Breast epithelium (tissue), 3 donors: ENCODE results near the gene GLYR1.

Experiments used
- POLR2A ChIP-seq: fragments of 450-650 bp; IDR thresholded peaks from one replicate; pipeline ENCODE4 v1.6.1; 2016; ENCODE audit warnings: antibody characterized with exemption, mild to moderate bottlenecking, moderate library complexity
- TF ChIP-seq, protein P1 (sequence below), 3 donors: fragments of 450-650 bp; IDR thresholded peaks; one replicate each; pipeline ENCODE4 v1.5.1; 2016 to 2017; ENCODE audit warnings: antibody characterized with exemption in 3 of 3, mild to moderate bottlenecking in 3 of 3, moderate library complexity in 3 of 3

DNA sequence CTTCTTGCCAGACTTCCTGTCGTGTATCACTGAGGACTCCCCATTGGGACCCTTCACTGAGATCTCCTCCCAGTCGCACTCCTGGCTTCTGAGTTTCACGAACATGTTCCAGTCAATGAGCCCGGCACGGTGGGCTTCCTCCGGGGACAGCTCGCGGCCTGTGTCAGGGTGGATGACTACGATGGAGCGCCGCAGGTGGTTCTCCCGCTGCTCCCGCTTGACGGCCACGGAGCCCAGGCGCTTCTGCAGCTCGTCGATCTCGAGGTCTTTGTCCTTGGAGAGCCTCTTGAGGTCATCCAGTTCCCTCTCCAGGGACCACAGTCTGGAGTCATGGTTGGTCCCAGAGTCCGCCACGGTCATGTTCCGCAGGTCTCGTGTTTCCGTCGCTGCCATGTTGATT is 36.4 kb upstream of the GLYR1 start:
- TF ChIP-seq, protein P1, sequence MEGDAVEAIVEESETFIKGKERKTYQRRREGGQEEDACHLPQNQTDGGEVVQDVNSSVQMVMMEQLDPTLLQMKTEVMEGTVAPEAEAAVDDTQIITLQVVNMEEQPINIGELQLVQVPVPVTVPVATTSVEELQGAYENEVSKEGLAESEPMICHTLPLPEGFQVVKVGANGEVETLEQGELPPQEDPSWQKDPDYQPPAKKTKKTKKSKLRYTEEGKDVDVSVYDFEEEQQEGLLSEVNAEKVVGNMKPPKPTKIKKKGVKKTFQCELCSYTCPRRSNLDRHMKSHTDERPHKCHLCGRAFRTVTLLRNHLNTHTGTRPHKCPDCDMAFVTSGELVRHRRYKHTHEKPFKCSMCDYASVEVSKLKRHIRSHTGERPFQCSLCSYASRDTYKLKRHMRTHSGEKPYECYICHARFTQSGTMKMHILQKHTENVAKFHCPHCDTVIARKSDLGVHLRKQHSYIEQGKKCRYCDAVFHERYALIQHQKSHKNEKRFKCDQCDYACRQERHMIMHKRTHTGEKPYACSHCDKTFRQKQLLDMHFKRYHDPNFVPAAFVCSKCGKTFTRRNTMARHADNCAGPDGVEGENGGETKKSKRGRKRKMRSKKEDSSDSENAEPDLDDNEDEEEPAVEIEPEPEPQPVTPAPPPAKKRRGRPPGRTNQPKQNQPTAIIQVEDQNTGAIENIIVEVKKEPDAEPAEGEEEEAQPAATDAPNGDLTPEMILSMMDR (IDR thresholded peaks at IDR 0.05), result no peak
- no peak for TF ChIP-seq POLR2A
